ENCODE results near the gene LRRC34.

LRRC34 gene, protein sequence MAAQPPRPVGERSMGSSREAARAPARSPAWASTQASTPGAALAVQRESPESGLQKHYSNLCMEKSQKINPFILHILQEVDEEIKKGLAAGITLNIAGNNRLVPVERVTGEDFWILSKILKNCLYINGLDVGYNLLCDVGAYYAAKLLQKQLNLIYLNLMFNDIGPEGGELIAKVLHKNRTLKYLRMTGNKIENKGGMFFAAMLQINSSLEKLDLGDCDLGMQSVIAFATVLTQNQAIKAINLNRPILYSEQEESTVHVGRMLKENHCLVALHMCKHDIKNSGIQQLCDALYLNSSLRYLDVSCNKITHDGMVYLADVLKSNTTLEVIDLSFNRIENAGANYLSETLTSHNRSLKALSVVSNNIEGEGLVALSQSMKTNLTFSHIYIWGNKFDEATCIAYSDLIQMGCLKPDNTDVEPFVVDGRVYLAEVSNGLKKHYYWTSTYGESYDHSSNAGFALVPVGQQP

DNA sequence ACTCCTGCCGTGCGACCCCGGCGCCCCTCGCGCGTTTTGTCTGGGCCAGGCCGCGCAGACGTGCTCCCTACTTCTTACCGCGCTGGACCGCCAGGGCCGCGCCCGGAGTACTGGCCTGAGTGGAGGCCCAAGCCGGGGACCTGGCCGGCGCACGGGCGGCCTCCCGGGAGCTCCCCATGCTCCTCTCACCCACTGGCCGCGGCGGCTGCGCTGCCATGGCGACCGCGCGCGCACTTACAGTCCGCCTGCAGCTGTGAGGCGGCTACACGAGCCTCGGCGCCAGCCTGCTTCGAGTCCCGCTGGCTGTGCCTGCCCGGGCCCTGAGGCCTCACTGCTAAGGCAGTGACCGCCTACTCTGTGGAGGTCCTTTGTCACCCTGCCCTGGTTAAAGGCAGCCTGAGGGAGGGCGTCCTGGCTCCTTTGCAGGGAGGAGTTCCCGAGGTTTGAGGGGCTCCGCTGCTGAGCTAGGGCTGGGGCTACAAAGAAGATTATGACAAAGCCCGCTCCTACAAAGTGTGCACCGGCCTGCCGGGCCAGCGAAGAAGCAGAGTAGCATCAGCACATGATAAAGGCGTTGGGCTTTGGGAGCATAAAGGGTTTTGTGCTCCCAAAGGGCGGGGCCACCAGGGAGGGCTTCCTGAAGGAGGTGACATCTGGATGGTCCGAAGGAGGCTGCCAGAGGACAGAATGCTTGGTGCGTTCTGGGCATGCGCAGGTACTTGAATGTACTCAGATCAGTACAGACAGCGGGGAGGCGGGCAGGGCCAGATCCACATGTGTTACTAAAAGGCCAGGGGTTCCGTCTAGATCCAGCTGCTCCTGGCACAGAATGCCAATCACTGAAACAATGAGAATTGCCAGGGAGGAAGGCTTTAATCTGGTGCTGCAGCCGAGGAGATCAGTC lies at the start of gene LRRC34, which contains the start of gene LRRIQ4:
TSS of gene LRRC34 (minus strand) at position 573 of the 904 bp plus-strand sequence. CDS start at position 217, 356 bp downstream.
TSS of gene LRRIQ4 (plus strand) at position 539 of the 904 bp plus-strand sequence. CDS start 9,052 bp downstream, outside the sequence.
- DNase-seq: peak; percentile 50 to 89

DNA sequence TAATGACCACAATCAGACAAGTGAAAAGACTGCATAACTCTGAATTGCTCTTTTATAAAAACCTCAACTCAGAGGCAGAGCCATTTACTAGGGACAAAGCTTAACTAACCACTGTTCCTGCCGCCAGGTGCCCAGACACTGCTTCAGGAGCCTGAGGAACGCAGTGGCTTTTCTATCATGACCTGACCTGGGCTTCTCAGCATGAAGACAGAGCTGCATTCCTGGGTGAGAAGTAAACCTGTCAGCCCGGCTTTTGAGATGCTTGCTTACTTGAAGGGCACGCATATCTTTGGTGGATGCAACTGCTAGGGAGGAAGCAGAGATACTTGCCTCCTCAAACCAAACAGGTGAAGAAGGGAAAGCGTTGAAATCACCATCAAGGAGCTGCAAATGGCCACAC lies 49.2 kb upstream of the LRRC34 start:
- DNase-seq: peak in 1 of 2 experiments; percentile 17

DNA sequence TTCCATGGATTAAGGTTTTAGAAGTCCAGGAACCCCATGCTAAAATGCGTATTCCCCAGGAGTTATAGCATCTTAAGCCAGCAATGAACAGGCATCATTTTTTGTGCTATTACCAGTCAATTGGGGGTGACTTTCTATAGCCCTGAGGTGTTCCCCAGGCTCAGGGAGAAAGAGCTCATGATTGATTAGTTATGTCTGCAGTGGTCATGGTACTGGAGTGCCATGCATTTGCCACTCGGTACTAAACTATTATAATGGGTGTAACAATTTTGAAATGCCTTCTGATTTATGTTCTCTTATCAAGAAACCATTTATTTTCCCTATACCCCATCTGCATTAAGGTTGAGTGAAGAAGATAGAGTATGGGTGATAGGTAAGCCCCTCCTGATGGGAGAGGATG lies 45.1 kb upstream of the LRRC34 start:
- DNase-seq: no peak

DNA sequence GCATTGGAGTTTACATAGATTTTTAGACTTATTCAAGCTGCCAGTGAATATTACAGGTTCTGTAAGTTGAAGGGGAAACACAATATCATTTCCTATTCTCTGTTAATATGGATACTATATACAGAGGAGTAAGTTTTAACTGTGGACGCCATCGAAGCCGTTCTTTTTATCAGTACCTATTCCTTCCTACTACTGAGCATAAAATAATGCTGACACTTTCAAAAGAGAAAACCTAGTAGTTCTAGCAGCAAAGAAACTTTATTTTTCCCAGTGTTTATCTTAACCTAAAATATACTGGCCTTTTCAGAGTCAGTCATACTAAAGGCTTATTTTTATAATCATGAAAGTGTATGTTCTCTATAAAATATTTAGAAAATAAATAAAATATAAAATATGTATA lies 42.8 kb upstream of the LRRC34 start:
- DNase-seq: no peak

DNA sequence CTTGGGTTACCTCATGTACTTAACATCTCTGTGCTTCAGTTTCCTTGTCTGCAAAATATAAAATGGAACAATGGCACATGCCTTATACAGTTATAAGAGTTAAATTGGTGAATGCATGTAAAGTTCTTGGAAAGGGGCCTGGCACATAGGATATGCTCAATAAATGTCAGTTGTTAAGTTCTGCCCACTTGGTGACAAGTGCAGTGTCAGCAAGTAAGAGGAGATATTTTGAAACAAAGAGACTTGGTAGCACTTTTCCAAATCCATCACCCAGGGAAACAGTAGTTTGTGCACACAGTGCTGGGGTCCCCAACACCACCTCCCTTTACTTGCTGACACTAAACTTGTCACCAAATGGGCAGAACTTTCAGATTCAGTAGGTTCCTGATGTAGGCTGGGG lies 37.9 kb upstream of the LRRC34 start:
- DNase-seq: no peak

DNA sequence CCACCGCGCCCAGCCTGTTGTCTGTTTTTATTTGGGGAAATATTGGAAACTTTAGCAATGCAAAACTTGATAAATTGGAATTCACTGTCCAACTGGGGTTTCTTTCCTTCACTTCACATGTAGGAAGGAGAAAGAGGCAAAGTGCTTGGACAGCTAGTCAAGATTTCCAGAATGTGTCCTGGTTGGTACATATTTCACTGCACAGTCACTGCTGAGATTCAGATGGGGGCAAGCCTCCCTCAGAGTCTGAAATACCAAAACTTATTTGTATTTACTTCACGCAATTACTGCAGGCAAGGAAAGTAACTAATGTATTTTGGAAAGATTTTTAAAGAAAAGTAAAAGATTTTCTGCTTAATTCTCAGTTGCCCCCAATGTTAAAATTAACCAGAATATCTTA lies 36.0 kb upstream of the LRRC34 start:
- no peak for DNase-seq

DNA sequence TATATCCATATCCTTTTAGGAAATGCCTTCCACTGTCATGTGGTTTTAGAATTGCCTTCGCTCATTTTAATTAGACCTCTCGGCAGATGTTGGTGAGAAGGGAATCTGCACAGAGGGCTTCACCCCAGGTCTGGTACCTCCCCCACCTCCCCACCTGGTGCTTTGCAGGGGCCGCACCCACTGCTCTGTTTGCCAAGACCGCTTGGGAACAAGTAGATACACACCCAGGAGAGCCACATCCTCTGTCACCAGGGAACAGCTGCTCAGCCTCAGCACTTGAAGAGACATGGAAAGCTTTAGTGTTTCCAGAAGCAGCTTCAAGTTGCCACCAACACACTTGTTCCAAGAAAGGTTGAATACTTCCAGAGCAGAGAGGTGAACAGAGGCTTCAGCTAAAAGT lies 35.2 kb upstream of the LRRC34 start:
- DNase-seq: peak; percentile 13 to 26

DNA sequence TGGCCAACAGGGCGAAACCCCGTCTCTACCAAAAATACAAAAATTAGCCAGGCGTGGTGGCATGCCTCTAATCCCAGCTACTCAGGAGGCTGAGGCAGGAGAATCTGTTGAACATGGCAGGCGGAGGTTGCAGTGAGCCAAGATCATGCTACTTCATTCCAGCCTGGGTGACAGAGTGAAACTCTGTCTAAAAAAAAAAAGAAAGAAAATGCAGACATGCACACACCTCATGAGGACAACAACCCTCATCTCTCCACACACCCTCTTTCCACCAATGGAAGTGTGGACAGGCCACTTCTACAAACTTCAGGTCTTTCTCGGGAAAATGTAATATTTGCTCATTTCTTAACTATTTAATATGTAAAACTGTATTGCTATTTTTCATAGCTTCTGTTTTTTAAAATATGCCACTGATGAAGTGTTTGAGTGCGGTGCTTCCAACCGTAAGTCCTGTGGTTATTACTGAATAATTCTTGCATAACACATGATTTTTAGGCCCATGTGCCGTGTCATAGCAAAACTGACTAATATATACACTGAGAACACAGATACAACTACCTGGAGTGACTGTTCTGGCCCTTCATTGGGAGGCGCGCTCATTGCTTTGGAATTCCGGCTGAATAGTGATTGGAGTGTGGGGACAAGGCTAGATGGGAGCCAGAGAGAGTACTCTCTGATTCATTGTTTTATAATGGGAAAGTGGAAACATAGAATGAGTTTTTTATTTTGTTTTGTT lies 33.9 kb upstream of the LRRC34 start:
- no peak for DNase-seq

DNA sequence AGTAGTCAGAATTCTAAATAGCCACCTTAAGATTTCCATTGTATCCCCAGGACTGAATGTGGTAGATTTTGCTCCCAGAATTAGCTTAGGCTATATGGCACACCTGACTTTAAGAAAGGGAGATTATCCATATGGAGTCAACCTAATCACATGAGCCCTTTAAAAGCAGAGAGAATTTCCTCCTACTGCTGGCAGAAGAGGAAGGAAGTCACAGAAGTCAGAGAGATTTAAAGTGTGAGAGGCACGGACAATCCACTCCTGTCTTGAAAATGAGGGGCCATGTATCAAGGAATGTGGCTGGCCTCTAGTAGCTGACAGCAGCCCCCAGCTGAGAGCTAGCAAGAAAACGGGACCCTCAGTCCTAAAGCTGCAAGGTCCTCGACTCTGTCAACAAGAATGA lies 30.3 kb upstream of the LRRC34 start:
- DNase-seq: no peak

DNA sequence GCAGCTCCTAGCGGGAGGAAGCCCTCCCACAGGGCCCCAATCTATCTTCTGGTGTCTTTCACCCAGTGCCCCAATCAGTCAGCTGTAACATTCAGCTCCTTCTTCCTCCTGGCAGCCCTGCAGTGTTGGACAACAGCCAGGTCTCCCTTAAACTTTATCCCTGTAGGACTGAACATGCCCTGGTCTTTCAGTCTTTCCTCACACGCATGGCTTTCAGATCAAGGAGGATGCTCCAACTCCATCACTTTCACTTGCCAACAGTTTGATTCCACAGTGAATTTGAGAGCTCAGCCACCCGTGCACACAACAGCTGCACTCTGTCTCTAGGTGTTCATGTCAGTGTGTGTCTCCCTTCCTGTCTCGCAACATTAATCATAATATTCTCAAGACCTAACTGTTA lies 28.5 kb upstream of the LRRC34 start:
- DNase-seq: no peak

DNA sequence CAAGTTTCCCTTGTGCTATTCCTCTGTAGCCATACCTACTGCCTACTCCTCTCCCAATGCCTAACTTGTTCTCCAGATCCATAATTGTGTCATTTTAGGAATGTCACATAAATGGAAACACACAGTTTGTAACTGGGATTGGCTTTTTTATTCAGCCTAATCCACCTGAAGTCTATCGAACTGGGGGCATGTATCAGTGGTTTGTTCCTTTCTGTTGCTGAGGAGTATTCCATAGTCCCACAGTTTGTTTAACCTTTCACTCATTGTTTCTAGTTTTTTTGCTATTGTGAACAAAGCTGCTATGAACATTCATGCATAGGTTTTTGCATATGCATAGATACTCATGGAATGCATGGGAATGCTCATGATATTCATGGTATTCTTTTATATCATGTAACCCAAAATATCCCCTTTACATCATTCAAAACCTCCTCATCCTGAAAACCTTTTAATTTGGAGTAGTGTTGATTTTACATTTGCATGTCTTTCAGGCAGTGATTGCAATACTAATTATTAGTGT lies 25.9 kb upstream of the LRRC34 start:
- DNase-seq: no peak

DNA sequence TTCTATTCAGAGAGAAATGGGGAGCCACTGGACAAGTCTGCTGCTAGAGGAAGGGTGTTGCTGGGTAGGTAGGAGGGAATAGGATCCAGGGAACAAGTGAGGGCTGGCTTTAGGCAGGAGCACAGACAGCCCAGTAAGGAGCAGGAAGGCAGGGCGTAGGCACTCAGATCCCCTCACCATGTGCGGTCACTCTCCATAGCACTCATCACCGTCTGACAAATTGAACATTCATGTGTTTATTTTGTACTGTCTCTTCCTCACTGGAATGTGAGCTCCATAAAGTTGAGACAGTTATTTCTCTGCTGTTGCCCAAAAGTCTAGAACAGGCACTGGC lies 24.2 kb upstream of the LRRC34 start:
- no peak for DNase-seq

DNA sequence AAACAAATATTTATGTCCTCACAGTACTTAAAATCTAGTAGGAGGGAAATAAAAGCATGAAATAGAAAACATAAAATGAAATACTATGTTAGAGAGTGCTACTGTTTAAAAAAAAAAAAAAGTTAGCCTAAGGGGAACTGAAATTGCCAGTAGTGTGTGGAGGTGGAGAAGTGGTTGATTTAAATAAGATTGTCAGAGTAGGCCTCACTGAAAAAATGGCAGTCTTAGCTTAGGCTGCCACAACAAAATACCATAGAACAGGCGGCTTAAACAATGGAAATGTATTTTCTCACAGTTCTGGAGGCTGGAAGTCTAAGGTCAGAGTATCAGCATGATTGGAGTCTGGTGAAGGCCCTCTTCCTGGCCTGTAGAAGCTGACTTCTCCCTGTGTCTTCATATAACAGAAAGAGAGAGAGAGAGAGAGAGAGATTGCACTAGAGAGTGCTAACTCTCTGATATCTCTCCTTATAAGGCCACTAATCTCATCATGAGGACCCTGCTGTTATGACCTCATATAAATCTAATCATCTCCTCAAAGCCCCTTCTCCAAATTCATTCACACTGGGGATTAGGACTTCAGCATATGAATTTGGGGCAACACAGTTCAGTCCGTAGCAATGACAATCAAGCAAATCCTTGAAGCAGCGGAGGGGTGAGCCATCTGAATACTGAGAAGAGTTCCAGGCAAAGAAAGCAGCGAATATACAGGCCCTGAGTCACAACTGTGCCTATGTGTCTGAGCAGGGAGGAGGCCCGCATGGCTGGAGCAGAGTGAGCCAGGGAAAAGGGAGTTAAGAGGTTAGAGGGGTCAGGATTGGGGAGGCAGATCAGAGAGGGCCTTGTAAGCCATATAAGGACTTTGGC lies 23.6 kb upstream of the LRRC34 start:
- DNase-seq: no peak

DNA sequence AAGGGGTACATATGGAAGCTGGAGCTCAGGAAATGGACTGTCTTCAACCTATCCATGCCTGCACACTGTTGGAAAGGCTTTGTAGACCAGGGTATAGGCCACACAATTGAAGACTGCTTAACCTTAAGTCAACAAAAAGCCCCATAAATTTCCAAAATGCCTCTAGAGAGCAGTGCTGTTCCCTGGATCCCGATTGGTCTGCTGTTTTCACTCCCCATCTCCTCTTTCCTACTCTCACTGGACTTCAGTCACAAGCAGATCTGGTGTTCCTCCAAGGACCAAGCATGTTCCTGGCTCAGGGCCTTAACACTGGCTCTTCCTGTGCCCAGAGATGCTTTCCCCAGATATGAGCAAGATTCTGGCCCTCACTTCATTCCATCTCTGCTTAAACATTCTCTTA lies 22.8 kb upstream of the LRRC34 start:
- no peak for DNase-seq

DNA sequence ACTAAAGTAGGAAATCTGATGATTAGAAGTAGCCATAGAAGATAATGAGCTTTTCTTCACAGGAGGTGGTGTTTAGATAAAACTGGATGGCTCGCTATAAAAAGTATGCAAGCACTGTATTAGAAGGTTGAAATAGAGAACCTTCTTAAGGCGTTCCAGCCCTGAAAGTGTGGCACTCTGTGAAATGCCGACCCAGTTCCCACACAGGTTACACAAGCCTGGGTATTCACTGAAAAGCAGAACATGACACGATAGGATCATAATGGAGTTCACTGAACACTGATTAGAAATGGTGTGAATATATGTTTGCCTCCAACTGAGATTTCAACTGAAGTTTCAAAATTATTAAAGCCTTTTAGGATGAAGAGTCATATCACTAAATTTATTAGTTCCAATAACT lies 15.0 kb upstream of the LRRC34 start:
- DNase-seq: no peak

DNA sequence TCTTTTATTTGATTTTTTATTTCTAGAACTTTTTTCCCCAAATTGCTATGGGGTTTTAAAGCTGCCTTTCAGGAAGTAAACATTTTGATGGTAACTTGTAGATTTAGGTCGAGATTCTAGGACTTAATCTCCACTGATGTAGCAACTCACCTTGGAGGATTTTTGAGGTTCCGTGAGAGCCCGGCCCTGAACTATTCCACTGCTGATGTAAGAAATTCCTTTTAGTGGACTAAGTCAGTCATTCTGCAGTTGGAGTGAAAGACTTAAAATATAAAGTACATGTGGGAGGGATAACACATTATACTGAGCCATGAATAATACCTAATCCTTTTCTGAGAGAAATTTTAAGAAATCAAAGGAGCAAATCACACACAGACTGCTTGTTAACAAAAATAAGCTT lies 12.6 kb upstream of the LRRC34 start:
- no peak for DNase-seq

DNA sequence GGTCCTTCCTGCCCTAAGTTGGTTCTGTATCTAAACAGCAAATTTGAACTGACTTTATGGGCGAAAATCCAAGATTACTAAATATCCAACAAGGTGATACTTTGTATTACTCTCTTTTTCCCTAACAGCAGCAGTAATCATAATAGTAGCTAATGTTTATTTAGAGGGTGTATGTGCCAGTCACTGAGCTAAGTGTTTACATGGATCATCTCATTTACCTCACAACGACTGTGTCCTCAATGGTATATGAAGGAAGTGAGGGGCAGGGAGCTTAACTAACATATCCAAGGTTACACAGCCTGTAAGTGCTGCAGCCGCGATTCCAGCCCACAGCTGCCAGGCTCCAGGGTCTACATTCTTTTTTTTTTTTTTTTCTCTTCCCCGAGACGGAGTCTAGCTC lies 10.3 kb upstream of the LRRC34 start:
- peak; percentile 6 to 27 for DNase-seq

DNA sequence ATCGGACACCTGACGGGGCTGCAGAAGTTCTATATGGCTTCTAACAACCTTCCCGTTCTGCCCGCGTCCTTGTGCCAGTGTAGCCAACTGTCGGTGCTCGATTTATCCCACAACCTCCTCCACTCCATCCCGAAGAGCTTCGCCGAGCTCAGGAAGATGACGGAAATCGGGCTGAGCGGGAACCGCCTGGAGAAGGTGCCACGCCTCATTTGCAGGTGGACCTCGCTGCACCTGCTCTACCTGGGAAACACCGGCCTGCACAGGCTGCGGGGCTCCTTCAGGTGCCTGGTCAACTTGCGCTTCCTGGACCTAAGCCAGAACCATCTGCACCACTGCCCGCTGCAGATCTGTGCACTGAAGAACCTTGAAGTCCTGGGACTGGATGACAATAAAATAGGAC lies 9.8 kb upstream of the LRRC34 start:
- DNase-seq: peak; percentile 10 to 78

DNA sequence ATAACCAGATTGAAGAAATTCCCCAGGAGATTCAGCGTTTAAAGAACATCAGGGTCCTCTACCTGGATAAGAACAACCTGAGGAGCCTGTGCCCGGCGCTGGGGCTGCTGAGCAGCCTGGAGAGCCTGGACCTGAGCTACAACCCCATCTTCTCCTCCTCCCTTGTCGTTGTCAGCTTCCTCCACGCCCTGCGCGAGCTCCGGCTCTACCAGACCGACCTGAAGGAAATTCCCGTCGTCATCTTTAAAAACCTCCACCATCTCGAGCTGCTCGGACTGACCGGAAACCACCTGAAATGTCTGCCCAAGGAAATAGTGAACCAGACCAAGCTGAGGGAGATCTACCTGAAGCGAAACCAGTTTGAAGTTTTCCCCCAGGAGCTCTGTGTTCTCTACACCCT lies 9.4 kb upstream of the LRRC34 start:
- peak in 1 of 2 experiments; percentile 45 for DNase-seq

DNA sequence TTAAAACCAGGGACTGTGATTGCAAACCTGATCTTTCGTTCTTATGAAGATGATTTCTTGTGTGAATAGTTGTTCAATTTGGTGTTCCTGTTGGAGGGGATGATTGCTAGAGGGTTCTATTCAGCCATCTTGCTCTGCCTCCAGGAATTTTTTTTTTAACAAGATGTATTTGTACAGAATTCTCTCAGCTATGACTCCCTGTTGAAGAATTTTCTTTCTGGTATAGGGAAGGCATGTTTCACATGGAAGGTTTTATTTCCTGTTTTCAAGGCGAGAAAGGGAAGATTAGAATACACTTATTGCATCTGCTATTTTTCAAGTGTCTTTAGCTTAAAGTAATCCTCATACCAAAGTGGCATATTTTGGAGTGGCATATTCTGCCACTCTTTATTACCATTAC lies 5.6 kb upstream of the LRRC34 start:
- no peak for DNase-seq

DNA sequence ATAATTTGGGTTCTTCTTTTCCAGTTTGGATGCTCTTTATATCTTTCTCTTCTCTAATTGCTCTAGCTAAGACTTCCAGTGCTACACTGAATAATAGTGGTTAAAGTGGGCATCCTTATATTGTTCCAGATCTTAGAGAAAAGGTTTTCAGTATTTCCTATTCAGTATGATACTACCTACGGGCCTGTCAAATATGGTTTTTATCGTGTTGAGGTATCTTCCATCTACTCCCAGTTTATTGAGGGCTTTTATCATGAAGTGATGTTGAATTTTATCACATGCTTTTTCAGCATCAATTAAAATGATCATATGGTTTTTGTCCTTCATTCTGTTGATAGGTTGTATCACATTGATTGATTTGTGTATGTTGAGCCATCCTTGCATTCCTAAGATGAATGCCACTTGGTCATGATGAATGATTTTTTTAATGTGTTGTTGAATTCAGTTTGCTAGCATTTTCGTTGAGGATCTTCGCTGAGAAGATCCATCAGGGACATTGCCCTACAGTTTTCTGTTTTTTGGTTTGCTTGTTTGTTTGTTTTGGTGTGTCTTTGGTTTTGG lies 3.0 kb upstream of the LRRC34 start:
- DNase-seq: no peak

Measured in NCI-H526 (cell line).